ENCODE measurements around the gene PTH2.

PTH2 gene

GRCh38 chr19:49430678-49431329, 7.6 kb upstream of the PTH2 start:
- peak; percentile 28 for DNase-seq (ENCODE audit: low spot score)

- DNase-seq (ENCODE audit: low spot score), result no peak
Observed at GRCh38 chr19:49430172-49430677, 7.0 kb upstream of the PTH2 start.

DNA sequence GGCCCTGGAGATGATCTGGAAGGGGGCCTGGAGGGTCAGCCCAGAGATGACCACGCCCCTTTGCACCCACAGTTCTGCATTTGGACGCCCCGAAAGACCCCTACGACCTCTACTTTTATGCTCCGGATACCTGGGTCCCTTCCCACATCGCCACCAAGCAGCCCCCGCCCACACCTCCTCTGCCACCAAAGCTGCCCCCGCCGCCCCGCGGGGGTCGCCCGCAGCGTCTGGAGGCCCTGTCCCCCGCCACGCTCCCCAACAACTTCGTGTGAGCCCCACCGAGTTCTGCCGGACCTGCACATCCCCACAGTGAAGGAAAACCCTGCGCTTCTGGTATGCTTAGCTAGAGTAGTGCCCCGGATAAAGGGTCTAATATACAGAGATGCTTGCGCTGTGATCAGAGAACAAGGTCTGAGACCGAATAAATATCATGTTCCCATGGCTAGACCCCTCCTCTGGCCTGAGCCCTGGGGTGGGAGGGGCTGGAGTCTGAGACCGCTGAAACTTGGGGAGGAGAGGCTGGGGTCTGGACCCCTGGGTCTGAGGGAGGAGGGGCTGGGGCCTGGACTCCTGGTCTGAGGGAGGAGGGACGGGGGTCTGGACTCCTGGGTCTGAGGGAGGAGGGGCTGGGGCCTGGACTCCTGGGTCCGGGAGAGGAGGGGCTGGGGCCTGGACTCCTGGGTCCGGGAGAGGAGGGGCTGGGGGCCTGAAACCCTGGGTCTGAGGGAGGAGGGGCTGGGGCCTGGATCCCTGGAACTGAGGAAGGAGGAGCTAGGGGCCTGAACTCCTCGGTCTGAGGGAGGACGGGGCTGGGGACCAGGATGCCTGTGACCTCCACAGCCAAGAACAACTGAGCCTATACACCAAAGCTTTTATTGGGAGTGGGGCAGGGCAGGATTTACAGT, 5.6 kb upstream of the PTH2 start:
- DNase-seq (ENCODE audit: low spot score), result no peak

GRCh38 chr19:49427855-49428546, 4.8 kb upstream of the PTH2 start:
- no peak for DNase-seq (ENCODE audit: low spot score)

- DNase-seq (ENCODE audit: low spot score), result no peak
Observed at GRCh38 chr19:49427339-49427738, 4.1 kb upstream of the PTH2 start.

DNA sequence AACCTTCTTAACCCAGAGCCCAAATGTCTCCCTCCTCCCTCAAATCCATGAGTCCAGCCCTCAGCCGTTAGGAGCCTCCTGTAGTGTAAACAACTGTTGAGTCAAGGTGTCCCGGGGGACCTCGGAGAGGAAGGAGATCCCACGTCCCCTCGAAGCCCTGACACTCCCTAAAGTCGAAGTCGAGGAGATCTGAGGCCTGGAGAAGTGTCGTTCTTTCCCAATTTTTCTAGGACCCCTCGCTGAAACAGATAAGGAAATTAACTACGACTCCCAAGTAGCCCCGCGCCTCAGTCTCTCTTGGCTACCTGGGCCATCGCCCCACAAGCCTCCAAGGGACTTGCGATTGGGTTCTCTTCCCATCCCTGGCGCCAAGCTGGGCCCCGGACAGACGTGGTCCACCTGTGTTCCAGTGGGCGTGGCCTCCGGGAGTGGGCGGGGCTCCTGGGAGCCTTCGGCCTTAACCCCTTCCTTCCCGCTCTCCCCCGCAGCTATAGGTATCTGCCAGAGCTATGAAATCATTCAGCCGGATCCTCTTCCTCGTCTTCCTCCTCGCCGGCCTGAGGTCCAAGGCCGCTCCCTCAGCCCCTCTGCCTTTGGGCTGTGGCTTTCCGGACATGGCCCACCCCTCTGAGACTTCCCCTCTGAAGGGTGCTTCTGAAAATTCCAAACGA, 2.8 kb upstream of the PTH2 start:
- DNase-seq (ENCODE audit: low spot score), result no peak

- DNase-seq (ENCODE audit: low spot score), result no peak
Observed at GRCh38 chr19:49425178-49425577, 1.9 kb upstream of the PTH2 start, which contains the start of gene GFY. Gene GFY, plus strand, starts transcription at chr19:49425388. Its CDS starts 1,043 bp downstream, at chr19:49426431.

DNA sequence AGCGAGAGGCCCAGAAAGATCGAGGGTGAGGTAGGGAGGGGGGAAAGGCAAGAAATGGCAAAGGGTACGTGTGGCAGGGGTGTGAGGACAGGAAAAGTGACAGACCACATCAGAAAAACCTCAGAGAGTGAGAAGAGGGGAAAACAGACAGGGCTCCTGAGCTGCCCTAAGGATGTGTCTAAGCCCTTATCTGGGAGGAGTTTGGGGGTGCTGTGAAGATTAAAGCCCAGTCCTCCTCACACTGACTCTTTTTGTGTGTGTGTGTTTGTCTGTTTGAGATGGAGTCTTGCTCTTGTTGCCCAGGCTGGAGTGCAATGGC, 703 bp upstream of the PTH2 start:
- peak; percentile 20 for DNase-seq (ENCODE audit: low spot score)

GRCh38 chr19:49422407-49423070, 702 bp downstream of the PTH2 start:
- peak; percentile 38 for DNase-seq (ENCODE audit: low spot score)

DNA sequence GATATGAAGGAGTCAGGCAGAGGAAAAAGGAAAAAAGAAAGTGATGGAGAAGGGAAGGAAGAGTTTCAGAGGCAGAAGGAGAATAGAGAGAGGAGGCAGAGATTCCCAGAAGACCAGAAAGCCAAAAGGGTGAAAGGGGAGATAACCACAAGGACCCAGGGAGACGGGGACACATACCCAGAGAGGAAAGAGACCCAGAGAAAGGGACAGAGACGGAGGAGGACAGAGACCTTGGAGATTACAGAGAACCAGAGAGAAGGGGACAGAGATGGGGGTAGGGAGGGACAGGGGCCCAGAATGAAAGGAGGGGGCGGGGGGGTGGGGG, 1.4 kb downstream of the PTH2 start:
- no peak for DNase-seq (ENCODE audit: low spot score)

GRCh38 chr19:49421039-49421877, 2.0 kb downstream of the PTH2 start:
- peak; percentile 28 for DNase-seq (ENCODE audit: low spot score)

- DNase-seq (ENCODE audit: low spot score), result no peak
Observed at GRCh38 chr19:49420227-49420626, 3.0 kb downstream of the PTH2 start.

DNA sequence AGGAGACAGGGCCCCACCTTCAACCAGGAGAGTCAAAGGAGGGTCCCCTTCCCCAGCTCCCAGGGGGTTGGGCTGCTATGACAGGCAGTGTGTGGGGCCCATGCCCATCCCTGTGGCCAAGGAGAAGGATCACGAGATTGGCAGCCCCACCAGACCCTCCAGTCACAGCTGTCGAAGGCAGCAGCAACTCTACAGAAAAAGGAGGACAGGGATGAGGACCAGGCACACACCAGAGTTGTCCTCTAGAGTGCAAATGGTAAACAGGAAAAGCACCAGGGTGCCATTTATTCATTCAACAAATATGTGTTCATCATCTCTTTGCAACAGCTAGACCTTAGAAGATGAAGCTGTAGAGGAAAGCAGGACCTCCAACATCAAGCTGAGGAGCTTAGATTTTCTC, 4.1 kb downstream of the PTH2 start:
- DNase-seq (ENCODE audit: low spot score), result no peak

- no peak for DNase-seq (ENCODE audit: low spot score)
Observed at GRCh38 chr19:49418511-49418910, 4.7 kb downstream of the PTH2 start.

- DNase-seq (ENCODE audit: low spot score), result no peak
Observed at GRCh38 chr19:49417088-49417487, 6.2 kb downstream of the PTH2 start.

GRCh38 chr19:49415810-49416200, 7.4 kb downstream of the PTH2 start:
- DNase-seq (ENCODE audit: low spot score), result no peak

- no peak for DNase-seq (ENCODE audit: low spot score)
Observed at GRCh38 chr19:49415102-49415809, 8.0 kb downstream of the PTH2 start.

DNA sequence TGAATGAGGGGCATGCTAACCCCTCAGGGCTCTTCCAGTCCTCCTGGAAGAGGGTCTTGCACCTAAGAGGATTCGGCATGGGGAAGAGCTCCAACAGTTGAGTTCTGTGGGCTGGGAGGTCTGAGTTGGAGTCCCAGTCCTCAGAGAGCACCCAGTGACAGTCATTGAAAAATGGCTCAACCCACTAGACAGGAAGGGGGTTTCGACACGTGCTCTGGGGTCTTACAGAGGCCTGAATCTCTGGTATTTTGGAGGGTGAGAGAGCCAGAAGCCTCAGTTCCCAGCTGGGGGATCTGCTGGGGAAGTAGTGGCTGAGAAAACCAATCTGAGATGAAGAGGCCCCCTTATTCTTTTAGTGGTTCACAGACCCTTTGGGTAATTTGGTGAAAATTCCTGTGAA, 9.0 kb downstream of the PTH2 start:
- no peak for DNase-seq (ENCODE audit: low spot score)

DNA sequence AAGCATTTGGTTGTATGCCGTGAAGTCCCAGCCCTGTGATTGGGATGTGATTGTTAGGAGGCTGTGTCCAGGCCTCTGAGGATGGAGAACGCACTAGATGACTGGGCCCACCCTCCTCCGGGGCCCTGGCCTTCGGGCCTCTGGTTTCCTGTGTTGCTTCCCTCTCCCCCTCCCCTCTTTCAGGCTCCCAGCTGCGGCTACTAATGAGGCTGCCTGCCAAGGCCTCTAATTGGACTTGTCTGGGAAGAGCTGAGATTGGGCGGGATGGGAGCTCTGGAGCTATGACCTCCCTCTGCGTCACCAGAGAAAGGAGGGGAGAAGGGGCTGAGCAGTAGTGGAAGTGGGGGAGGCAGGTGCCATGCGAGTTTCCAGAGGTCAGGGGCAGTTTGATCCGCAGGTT, 9.9 kb downstream of the PTH2 start:
- DNase-seq (ENCODE audit: low spot score), result no peak

DNA sequence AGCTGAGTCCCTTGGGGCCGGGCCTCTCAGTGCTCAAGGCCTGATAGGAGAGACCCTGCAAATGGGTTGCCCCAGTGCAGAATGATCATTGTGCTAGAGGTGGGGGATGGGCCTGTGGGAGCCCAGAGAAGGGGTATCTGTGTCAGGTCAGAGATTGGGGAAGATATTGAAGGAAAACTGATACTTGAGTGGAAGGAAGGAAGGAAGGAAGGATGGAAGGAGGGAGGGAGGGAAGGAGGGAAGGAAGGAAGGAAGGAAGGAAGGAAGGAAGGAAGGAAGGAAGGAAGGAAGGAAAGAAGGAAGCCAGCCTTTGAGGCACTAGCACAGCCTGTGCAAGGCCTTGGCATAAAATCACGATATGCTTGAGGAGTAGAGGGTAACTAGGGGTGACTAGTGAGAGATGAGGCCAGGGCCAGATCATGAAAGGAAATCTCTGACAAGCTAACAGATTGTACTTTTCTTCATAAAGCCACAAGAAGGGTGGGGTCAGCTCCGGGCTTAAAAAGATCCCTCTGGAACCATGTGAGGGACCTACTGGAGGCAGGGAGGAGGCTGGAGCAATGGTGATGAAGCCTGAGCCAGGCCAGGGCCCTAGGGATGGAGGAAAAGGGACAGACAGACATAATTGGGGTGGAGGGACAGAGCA, 11.4 kb downstream of the PTH2 start:
- no peak for DNase-seq (ENCODE audit: low spot score)

All from CD4-positive, alpha-beta T cell treated with Interleukin-15 for 4 hours (primary cell).